ENCODE measurements around the gene RAB3IL1.
A peak's percentile ranks its signal among the peaks of the same experiment; 100 is the strongest.

Gene RAB3IL1

DNA sequence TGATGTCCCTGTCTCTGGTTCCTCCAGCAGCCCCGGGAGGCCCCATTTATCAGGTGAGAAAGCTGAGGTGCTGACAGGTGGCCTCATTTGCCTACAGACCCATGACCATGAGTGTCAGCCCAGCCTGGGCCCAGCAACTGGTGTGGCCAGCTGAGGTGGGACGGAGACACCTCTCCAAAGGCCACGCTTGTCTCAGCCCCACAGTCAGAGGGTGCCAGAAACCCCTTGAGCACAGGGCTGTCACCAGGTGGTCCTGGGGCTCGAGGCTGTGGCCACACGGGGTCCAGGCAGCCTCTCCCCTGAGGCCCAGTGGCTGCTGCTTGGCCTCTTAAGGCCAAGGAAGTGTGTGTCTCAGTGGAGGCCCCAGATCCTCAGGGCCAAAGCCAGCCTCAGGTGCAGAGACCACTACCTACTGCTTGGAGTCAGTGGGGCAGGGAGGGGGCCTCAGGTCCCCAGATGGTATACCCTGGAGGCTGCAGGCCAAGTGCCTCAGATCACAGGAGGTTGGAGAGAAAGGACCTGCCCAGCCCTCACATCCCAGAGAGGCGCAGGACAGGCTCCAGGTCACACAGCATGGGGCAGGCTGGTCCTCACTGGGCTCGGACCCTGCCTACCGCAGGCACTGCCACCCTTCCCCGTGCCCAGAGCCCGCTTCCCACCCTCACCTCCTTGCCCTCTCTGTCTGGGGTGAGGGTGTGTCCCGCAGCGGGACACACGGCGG lies 11.4 kb downstream of the RAB3IL1 start:
- peaks cover 0 to 6% of the 10 kb centered on the region in 2 experiments; a peak in 1 of 3 replicates for H3K36me3 ChIP-seq (ENCODE audit: control insufficient read depth in 2 of 2, insufficient read depth in 1 of 2, low read length in 2 of 2)
- CTCF ChIA-PET = interaction anchor here (0.6 to 16.2 kb wide), 4 partner anchors 9 to 193 kb away, joined by 3 to 329 read pairs (median 6); partner anchors contain the start of gene BEST1
- POLR2A ChIA-PET = no interaction called here
- H3K4me3 ChIP-seq (ENCODE audit: low read depth, low read length) = no peak overlapping the region
- no peak overlapping the region for H3K27ac ChIP-seq (ENCODE audit: extremely low read depth, low read depth, low read length)
- H3K4me1 ChIP-seq (ENCODE audit: control insufficient read depth, insufficient read depth, low read length) = no peaks in the 10 kb centered on the region
- H3K9me3 ChIP-seq (ENCODE audit: control insufficient read depth, insufficient read depth, low read depth, low read length) = no peaks in the 10 kb centered on the region
- TF ChIP-seq, protein P1, sequence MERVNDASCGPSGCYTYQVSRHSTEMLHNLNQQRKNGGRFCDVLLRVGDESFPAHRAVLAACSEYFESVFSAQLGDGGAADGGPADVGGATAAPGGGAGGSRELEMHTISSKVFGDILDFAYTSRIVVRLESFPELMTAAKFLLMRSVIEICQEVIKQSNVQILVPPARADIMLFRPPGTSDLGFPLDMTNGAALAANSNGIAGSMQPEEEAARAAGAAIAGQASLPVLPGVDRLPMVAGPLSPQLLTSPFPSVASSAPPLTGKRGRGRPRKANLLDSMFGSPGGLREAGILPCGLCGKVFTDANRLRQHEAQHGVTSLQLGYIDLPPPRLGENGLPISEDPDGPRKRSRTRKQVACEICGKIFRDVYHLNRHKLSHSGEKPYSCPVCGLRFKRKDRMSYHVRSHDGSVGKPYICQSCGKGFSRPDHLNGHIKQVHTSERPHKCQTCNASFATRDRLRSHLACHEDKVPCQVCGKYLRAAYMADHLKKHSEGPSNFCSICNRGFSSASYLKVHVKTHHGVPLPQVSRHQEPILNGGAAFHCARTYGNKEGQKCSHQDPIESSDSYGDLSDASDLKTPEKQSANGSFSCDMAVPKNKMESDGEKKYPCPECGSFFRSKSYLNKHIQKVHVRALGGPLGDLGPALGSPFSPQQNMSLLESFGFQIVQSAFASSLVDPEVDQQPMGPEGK (tag by site-specific recombination; IDR thresholded peaks at IDR 0.05) = no peak
- TF ChIP-seq SCRT2 (tag by site-specific recombination; IDR thresholded peaks at IDR 0.05) = 0 out of 2 replicates have a peak, but pooled peaks have one; percentile 15

DNA sequence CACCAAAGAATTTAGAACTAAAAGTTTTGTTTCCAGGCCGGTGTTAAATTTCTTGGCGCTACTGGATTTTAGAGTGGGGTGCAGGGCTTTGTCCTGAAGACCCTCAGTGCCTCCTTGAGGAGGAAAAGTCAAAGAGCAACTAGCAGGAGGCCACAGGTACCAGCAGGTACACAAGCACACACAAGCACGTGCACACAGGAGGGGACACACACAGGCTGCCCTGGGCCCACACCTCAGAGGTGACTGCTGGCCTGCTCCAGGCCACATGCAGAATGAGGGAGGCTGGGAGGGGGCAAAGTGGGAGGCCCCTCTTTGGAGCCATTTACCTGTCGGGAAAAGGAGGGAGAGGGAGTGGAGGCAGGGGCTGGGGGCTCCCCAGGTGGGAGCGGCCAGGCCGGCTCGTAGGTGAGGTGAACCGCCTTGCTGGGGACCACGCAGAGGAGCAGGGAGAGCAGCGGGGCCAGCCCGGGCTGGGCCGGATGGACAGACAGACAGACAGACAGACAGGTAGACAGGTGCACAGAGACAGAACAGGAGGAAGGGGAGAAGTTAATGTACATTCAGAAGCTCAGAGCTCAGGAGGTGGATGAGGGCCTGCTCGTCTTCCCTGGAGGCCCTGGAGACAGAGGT lies 12.2 kb downstream of the RAB3IL1 start:
- ChIA-PET POLR2A (no interaction called here), CTCF (interaction anchor here (0.6 to 16.2 kb wide), 5 partner anchors 42 to 203 kb away, joined by 3 to 329 read pairs (median 7); partner anchors contain the start of gene BEST1)
- Histone ChIP-seq H3K4me1 (ENCODE audit: control insufficient read depth, insufficient read depth, low read length) (no peaks in the 10 kb centered on the region), H3K36me3 (ENCODE audit: control insufficient read depth in 2 of 2, insufficient read depth in 1 of 2, low read length in 2 of 2) (peaks cover 0 to 6% of the 10 kb centered on the region in 2 experiments; a peak in 1 of 3 replicates), H3K4me3 (ENCODE audit: low read depth, low read length) (no peak overlapping the region), H3K27ac (ENCODE audit: extremely low read depth, low read depth, low read length) (no peak overlapping the region), H3K9me3 (ENCODE audit: control insufficient read depth, insufficient read depth, low read depth, low read length) (no peaks in the 10 kb centered on the region)
- TF ChIP-seq ZNF544 (tag by site-specific recombination; IDR thresholded peaks at IDR 0.05) (no peak), REPIN1 (tag by site-specific recombination; IDR thresholded peaks at IDR 0.05; ENCODE audit: low read depth) (no peak), ZNF837 (tag by site-specific recombination; IDR thresholded peaks at IDR 0.05) (no peak), ZNF521 (tag by site-specific recombination; IDR thresholded peaks at IDR 0.05) (no peak), FEZF1 (tag by site-specific recombination; IDR thresholded peaks at IDR 0.05) (no peak)

DNA sequence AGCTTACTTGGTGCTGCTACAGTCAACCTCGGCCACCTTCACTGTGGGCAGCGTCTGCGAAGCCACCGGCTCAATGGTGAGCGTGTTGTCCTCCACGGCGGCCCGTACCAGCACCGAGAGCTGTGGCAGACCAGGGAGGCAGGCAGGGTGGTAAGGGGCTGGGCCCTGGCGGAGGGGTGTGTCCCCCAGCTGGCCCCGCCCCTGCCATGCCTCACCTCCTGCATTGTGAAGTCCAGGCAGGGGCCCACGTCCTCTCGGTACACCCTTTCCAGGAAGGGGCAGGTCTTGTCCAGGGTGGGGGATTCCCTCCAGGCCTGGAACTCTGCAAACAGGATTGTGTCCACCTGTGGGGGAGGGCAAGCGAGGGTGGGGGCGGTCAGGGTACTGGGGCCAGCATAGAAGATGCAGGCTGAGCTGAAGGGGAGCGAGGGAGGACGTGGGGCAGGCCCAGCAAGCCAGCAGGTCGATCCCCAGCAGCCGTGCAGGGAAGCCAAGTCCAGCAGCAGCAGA lies 12.8 kb downstream of the RAB3IL1 start:
- Histone ChIP-seq H3K4me1 (ENCODE audit: control insufficient read depth, insufficient read depth, low read length) (no peaks in the 10 kb centered on the region), H3K27ac (ENCODE audit: extremely low read depth, low read depth, low read length) (no peak overlapping the region), H3K4me3 (ENCODE audit: low read depth, low read length) (no peak overlapping the region), H3K36me3 (ENCODE audit: control insufficient read depth in 2 of 2, insufficient read depth in 1 of 2, low read length in 2 of 2) (peaks cover 0 to 6% of the 10 kb centered on the region in 2 experiments; a peak in 1 of 3 replicates), H3K9me3 (ENCODE audit: control insufficient read depth, insufficient read depth, low read depth, low read length) (no peaks in the 10 kb centered on the region)
- POLR2A ChIA-PET = no interaction called here
- CTCF ChIA-PET = interaction anchor here (0.6 to 16.2 kb wide), 5 partner anchors 43 to 204 kb away, joined by 3 to 329 read pairs (median 7); partner anchors contain the start of gene BEST1
- TF ChIP-seq ZNF341 (tag by site-specific recombination; IDR thresholded peaks at IDR 0.05; ENCODE audit: low read depth) (no peak), ZNF423 (tag by site-specific recombination; IDR thresholded peaks at IDR 0.05) (no peak), ZNF626 (tag by site-specific recombination; IDR thresholded peaks at IDR 0.05) (no peak), YY2 (tag by site-specific recombination; IDR thresholded peaks at IDR 0.05) (no peak), ZFHX2 (tag by site-specific recombination; conservative IDR thresholded peaks at IDR 0.05) (no peak), ZNF555 (tag by site-specific recombination; conservative IDR thresholded peaks at IDR 0.05) (no peak), ZNF211 (tag by site-specific recombination; IDR thresholded peaks at IDR 0.05; ENCODE audit: low read depth) (no peak)
- TF ChIP-seq, protein P2, sequence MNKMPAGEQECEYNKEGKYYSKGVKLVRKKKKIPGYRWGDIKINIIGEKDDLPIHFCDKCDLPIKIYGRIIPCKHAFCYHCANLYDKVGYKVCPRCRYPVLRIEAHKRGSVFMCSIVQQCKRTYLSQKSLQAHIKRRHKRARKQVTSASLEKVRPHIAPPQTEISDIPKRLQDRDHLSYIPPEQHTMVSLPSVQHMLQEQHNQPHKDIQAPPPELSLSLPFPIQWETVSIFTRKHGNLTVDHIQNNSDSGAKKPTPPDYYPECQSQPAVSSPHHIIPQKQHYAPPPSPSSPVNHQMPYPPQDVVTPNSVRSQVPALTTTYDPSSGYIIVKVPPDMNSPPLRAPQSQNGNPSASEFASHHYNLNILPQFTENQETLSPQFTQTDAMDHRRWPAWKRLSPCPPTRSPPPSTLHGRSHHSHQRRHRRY (tag by site-specific recombination; IDR thresholded peaks at IDR 0.05) = no peak
- TF ChIP-seq, protein P3, sequence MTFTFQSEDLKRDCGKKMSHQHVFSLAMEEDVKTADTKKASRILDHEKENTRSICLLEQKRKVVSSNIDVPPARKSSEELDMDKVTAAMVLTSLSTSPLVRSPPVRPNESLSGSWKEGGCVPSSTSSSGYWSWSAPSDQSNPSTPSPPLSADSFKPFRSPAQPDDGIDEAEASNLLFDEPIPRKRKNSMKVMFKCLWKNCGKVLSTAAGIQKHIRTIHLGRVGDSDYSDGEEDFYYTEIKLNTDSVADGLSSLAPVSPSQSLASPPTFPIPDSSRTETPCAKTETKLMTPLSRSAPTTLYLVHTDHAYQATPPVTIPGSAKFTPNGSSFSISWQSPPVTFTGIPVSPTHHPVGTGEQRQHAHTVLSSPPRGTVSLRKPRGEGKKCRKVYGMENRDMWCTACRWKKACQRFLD (tag by site-specific recombination; IDR thresholded peaks at IDR 0.05) = no peak
- TF ChIP-seq, protein P4, sequence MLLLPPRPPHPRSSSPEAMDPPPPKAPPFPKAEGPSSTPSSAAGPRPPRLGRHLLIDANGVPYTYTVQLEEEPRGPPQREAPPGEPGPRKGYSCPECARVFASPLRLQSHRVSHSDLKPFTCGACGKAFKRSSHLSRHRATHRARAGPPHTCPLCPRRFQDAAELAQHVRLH (tag by site-specific recombination; IDR thresholded peaks at IDR 0.05) = no peak
- TF ChIP-seq, protein P5, sequence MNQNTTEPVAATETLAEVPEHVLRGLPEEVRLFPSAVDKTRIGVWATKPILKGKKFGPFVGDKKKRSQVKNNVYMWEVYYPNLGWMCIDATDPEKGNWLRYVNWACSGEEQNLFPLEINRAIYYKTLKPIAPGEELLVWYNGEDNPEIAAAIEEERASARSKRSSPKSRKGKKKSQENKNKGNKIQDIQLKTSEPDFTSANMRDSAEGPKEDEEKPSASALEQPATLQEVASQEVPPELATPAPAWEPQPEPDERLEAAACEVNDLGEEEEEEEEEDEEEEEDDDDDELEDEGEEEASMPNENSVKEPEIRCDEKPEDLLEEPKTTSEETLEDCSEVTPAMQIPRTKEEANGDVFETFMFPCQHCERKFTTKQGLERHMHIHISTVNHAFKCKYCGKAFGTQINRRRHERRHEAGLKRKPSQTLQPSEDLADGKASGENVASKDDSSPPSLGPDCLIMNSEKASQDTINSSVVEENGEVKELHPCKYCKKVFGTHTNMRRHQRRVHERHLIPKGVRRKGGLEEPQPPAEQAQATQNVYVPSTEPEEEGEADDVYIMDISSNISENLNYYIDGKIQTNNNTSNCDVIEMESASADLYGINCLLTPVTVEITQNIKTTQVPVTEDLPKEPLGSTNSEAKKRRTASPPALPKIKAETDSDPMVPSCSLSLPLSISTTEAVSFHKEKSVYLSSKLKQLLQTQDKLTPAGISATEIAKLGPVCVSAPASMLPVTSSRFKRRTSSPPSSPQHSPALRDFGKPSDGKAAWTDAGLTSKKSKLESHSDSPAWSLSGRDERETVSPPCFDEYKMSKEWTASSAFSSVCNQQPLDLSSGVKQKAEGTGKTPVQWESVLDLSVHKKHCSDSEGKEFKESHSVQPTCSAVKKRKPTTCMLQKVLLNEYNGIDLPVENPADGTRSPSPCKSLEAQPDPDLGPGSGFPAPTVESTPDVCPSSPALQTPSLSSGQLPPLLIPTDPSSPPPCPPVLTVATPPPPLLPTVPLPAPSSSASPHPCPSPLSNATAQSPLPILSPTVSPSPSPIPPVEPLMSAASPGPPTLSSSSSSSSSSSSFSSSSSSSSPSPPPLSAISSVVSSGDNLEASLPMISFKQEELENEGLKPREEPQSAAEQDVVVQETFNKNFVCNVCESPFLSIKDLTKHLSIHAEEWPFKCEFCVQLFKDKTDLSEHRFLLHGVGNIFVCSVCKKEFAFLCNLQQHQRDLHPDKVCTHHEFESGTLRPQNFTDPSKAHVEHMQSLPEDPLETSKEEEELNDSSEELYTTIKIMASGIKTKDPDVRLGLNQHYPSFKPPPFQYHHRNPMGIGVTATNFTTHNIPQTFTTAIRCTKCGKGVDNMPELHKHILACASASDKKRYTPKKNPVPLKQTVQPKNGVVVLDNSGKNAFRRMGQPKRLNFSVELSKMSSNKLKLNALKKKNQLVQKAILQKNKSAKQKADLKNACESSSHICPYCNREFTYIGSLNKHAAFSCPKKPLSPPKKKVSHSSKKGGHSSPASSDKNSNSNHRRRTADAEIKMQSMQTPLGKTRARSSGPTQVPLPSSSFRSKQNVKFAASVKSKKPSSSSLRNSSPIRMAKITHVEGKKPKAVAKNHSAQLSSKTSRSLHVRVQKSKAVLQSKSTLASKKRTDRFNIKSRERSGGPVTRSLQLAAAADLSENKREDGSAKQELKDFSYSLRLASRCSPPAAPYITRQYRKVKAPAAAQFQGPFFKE (tag by site-specific recombination; IDR thresholded peaks at IDR 0.05; ENCODE audit: borderline replicate concordance) = no peak
